HFFc6 (cell line): Measurements from ENCODE around the gene CFAP410. TPM values are rescaled to one million over a fixed set of nuclear protein-coding genes. Genes with fewer than 3 reads are reported as not detected.

Source experiments
- DNase-seq: peaks from one replicate; pipeline ENCODE4 v3.0.0-alpha.2; 2018
- H3K27ac Mint-ChIP-seq: 2 replicates; pipeline ENCODE4 v1.8.0; 2020; ENCODE audit warnings: mild to moderate bottlenecking, mixed read lengths
- H3K27me3 Mint-ChIP-seq: 2 replicates; pipeline ENCODE4 v1.8.0; 2021; ENCODE audit warnings: mild to moderate bottlenecking, moderate library complexity, mixed read lengths; ENCODE audit not compliant: insufficient read depth
- H3K36me3 Mint-ChIP-seq: 2 replicates; pipeline ENCODE4 v1.8.0; 2021; ENCODE audit warnings: low read depth, mixed read lengths
- H3K4me1 Mint-ChIP-seq: 2 replicates; pipeline ENCODE4 v1.8.0; 2020; ENCODE audit warnings: low read depth, mixed read lengths
- H3K4me3 Mint-ChIP-seq: 2 replicates; pipeline ENCODE4 v1.8.0; 2020; ENCODE audit warnings: mild to moderate bottlenecking, moderate library complexity, mixed read lengths
- H3K9me3 Mint-ChIP-seq: 2 replicates; pipeline ENCODE4 v1.8.0; 2020; ENCODE audit warnings: mild to moderate bottlenecking, mixed read lengths
- total RNA-seq, 6 experiments: library from RNA; stranded (reverse); fragmentation: NEBNext Ultra II Directional; extraction: Animal tissue kit (Norgen Biotek cat#: 25700); gene quantifications; 2 replicates in 1 of 6; 3 replicates in 5 of 6; pipeline ENCODE4 v1.2.3, GENCODE V29; 2021
- TF ChIP-seq, protein P1 (sequence below): fragments of 200-600 bp; sonication (generic); IDR thresholded peaks from 2 replicates; pipeline ENCODE4 v1.5.0; 2021; ENCODE audit warnings: antibody characterized with exemption, mild to moderate bottlenecking

The CFAP410 gene
- total RNA-seq, 6 experiments from 2014 or later = 7.5 to 13.0 (median 9.7) TPM

DNA sequence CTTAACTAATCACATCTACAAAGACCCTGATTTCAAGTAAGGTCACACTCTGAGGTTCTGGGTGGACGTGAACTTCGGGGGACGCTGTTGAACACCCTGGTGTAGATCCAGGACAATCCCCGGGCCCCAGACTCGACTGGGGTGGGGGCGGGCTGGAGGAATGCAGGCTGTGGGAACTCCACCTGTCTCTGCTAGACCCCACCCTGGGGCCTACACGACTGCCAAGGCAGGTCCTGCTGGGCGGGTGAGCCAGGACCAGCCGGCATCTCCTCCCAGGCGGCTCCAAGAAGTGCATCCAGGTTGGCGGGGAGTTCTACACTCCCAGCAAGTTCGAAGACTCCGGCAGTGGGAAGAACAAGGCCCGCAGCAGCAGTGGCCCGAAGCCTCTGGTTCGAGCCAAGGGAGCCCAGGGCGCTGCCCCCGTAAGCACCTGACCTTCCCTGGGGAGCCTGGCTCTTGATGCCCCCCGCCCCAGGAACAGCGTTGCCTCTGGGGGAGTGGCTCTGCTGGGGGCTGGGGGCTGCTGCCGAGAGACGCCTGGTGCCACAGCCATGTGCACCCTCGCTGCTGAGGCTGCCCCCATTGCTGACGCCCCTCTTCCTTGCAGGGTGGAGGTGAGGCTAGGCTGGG, 49.7 kb downstream of the CFAP410 start:
- no peak for DNase-seq
- Mint-ChIP-seq H3K4me1 (no peaks in the 10 kb centered on the region), H3K4me3 (no peak overlapping the region), H3K27ac (no peak overlapping the region), H3K36me3 (no peaks in the 10 kb centered on the region), H3K9me3 (no peaks in the 10 kb centered on the region), H3K27me3 (peaks cover 7% of the 10 kb centered on the region)
- TF ChIP-seq, protein P1, sequence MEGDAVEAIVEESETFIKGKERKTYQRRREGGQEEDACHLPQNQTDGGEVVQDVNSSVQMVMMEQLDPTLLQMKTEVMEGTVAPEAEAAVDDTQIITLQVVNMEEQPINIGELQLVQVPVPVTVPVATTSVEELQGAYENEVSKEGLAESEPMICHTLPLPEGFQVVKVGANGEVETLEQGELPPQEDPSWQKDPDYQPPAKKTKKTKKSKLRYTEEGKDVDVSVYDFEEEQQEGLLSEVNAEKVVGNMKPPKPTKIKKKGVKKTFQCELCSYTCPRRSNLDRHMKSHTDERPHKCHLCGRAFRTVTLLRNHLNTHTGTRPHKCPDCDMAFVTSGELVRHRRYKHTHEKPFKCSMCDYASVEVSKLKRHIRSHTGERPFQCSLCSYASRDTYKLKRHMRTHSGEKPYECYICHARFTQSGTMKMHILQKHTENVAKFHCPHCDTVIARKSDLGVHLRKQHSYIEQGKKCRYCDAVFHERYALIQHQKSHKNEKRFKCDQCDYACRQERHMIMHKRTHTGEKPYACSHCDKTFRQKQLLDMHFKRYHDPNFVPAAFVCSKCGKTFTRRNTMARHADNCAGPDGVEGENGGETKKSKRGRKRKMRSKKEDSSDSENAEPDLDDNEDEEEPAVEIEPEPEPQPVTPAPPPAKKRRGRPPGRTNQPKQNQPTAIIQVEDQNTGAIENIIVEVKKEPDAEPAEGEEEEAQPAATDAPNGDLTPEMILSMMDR = no peak

DNA sequence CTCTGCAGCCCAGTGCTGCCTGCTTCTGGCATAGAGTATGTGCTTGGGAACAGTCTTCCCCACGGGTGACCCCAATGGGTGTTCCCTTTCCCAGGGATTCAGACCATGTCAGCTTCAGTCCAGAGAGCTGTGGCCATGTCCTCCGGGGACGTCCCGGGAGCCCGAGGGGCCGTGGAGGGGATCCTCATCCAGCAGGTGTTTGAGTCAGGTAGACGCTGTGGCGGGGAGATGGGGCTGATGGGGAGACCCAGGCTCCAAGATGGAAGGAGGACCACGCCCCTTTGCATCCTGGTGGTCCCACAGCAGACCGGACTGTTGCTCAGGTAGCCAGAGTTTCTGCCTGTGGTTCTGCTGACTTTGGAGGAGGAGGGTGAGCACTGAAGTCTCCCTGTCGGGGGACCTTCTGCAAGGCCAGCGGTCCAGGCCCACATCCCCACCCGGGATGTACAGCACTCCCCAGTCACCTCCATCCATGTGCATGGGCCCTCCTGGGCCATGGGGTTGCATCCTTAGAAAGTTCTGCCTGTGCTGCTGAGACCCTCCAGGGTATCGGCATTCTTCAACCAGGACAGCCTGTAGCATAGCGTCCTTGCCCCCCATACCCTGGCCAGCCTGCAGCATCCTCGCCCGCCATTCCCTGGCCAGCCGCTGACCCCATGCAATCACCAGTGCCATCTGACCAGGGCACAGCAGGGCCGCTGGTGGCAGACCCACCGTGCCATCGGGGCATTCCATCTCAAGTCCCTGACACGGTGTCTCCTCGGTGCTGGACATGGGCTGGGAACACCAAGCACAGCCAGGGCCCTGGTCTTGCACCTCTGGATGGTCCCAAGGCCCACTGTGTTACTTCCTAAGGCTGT, 50.7 kb downstream of the CFAP410 start:
- H3K4me1 Mint-ChIP-seq = no peaks in the 10 kb centered on the region

DNA sequence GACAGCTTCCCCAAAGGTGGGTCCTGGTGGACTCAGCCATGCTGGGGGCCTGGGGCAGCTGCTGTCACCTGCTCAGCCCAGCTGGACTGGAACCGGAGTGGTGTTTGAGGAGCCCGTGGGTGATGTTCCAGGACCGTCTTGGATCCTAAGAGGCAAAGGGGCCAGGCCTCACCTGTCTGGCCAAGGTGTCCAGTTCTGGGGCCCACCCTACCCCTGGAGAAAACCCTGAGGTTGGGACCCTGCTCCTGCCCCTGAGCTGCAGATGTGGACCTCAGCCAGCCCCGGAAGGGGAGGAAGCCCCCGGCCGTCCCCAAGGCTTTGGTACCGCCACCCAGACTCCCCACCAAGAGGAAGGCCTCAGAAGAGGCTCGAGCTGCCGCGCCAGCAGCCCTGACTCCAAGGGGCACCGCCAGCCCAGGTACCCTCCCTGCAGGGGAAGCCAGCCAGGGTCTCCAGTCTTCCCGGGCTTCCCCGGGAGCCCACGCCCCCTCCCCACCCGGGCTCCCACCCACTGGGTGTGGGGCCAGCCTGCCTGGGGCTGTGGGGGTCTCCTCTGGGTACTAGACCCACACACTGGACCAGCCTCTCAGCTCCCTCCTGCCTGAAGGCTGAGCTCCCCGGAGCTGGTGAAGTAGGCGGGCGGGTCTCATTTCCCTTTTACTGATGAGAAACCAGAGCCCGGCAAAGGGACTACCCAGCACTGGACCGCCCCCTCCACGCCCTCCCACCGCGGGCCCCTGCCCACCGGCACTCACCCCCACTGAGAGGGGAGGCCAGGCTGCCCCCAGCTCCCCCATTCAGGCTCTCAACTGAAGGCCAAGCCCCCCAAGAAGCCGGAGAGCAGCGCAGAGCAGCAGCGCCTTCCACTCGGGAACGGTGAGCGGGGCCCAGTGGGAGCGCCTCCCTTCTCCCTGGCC, 52.2 kb downstream of the CFAP410 start:
- no peak for DNase-seq

More for the DNA sequence above, 50.7 kb downstream of the CFAP410 start:
- Mint-ChIP-seq H3K27me3 (peaks cover 7% of the 10 kb centered on the region), H3K9me3 (no peaks in the 10 kb centered on the region), H3K27ac (no peak overlapping the region), H3K36me3 (no peaks in the 10 kb centered on the region), H3K4me3 (no peak overlapping the region)
- TF ChIP-seq, protein P1 = no peak
- no peak for DNase-seq

DNA sequence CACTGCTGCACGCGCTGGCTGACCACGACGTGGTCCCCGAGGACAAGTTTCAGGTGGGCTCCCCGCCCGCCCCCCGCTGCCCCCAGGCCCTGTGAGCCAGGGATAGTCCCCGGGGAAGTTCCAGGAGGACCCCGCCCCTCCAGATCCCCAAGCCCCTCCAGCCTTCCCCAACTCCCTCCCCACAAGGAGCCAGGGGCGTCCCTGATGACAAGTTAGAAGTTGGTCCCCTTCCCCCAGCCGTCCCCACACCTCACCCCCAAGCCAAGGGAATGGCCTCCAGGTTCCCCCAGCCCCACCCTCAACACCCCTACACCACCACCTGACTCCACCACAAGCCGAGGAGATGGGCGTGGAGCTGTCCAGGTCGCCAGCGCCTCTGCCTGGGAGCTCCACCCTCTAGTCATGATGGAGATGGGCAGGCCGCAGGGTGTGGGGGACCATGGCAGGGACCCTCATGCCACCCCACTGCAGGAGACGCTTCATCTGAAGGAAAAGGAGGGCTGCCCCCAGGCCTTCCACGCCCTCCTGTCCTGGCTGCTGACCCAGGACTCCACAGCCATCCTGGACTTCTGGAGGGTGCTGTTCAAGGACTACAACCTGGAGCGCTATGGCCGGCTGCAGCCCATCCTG, 53.0 kb downstream of the CFAP410 start:
- Mint-ChIP-seq H3K9me3 (no peaks in the 10 kb centered on the region), H3K36me3 (no peaks in the 10 kb centered on the region), H3K4me3 (no peak overlapping the region), H3K4me1 (no peaks in the 10 kb centered on the region), H3K27ac (no peak overlapping the region), H3K27me3 (peaks cover 12% of the 10 kb centered on the region)
- no peak for DNase-seq
- TF ChIP-seq, protein P1 = no peak

More for the DNA sequence above, 52.2 kb downstream of the CFAP410 start:
- no peak overlapping the region for H3K4me3 Mint-ChIP-seq
- no peak overlapping the region for H3K27ac Mint-ChIP-seq
- H3K27me3 Mint-ChIP-seq = peaks cover 12% of the 10 kb centered on the region
- no peaks in the 10 kb centered on the region for H3K4me1 Mint-ChIP-seq
- no peaks in the 10 kb centered on the region for H3K9me3 Mint-ChIP-seq
- H3K36me3 Mint-ChIP-seq = no peaks in the 10 kb centered on the region
- TF ChIP-seq, protein P1 = no peak
